ENCODE measurements around the gene RPL39L. TPM values are rescaled to one million over a fixed set of nuclear protein-coding genes. Genes with fewer than 3 reads are reported as not detected.
A peak's percentile ranks its signal among the peaks of the same experiment; 100 is the strongest.

Gene RPL39L
- total RNA-seq, 1 experiment from 2014 or later, result 35.6 TPM

- in situ Hi-C loops (cut with HindIII; ENCODE audit: low pct_unique_long_range_greater_than_20kb, low sequenced_read_pairs), result no loop called here
- DNase-seq (ENCODE audit: low read depth, low spot score), result no peak
Measured at GRCh38 chr3:187105700-187106099, 33.6 kb downstream of the RPL39L start.

GRCh38 chr3:187104933-187105332, 34.4 kb downstream of the RPL39L start:
- DNase-seq (ENCODE audit: low read depth, low spot score), result no peak
- in situ Hi-C loops (cut with HindIII; ENCODE audit: low pct_unique_long_range_greater_than_20kb, low sequenced_read_pairs), result no loop called here

DNA sequence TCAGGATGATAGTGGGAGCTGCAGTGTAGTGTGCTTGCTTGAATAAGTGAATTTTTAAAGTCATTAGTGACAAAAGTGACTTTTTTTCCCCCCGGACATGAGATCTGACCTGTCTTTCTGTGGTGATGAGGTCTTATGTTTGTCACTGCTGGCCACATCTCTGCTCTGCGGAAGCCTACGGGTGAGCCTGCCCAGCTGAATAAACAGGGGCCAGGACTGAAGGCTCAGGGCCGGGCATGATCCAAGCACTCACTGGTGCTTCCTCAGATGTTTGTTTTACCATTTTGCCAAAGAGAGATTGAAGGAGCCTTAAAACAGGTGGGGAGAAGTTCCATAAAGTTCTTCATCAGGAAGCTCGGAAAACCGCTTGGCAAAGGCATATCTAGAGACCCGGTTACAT, 35.0 kb downstream of the RPL39L start:
- no peak for DNase-seq (ENCODE audit: low read depth, low spot score)
- in situ Hi-C loops (cut with HindIII; ENCODE audit: low pct_unique_long_range_greater_than_20kb, low sequenced_read_pairs), result no loop called here

- DNase-seq (ENCODE audit: low read depth, low spot score), result no peak
- in situ Hi-C loops (cut with HindIII; ENCODE audit: low pct_unique_long_range_greater_than_20kb, low sequenced_read_pairs), result no loop called here
Measured at GRCh38 chr3:187103251-187103650, 36.0 kb downstream of the RPL39L start.

- no peak for DNase-seq (ENCODE audit: low read depth, low spot score)
- in situ Hi-C loops (cut with HindIII; ENCODE audit: low pct_unique_long_range_greater_than_20kb, low sequenced_read_pairs), result no loop called here
Measured at GRCh38 chr3:187102073-187102634, 37.1 kb downstream of the RPL39L start.

DNA sequence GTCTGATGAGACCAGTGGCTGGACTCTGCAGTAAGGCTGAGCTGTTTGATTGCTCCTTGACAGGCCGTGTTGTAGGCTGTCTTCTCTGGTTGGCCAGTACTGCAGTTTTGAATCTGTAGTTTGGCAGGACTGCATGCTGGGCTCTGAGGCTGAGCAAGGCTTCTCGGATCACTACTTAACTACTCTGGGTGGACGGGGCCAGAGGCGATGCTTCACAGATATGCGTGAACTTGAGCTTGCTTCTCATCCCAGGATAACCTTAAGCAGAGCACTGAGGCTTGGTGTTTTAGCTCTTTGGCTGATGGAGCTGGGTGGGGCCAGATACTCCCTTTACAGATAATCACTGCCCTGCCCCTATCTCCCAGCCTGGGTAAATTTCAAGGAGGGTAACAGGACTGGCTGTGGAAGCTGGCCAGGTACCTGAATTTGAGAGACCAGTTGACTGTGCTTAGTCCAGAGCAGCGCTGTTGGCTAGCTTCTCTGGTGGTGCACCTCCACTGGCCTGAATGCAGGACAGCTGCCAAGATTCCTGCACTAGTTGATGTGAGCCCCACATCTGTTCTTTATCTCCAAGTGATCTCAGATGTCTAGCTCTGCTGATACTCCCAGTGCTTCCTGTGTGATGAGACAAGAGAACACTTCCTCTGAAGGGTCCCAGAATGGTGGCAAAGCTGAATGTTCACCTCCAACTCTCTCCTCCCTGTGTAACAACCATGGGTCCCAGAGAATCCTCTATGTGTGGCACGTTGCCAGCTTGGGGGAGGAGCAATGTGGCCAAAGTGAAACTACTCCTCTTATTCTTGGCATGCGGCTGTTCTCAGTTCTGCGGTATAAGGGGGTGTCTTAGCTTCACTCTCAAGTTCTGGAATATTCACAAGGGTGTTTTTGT, 37.9 kb downstream of the RPL39L start:
- peak; percentile 79 for DNase-seq (ENCODE audit: low read depth, low spot score)
- in situ Hi-C loops (cut with HindIII; ENCODE audit: low pct_unique_long_range_greater_than_20kb, low sequenced_read_pairs), result no loop called here

DNA sequence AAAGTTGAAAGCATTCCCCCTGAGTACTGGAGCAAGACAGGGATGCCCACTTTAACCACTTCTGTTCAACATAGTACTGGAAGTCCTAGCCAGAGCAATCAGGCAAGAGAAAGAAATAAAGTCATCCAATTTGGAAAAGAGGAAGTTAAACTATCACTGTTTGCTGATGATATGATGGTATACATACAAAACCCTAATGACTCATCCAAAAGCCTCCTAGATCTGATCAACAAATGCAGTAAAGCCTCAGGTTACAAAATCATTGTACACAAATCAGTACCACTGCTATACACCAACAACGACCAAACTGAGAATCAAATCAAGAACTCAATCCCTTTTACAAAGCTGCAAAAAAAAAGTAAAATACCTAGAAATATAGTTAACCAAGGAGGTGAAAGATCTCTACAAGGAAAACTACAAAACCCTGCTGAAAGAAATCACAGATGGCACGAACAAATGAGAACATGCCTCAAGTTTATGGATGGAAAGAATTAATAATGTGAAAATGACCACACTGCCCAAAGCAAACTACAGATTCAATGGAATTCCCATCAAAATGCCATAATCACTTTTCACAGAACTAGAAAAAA, 40.3 kb downstream of the RPL39L start:
- DNase-seq (ENCODE audit: low read depth, low spot score), result no peak
- in situ Hi-C loops (cut with HindIII; ENCODE audit: low pct_unique_long_range_greater_than_20kb, low sequenced_read_pairs), result no loop called here

GRCh38 chr3:187093320-187093719, 46.0 kb downstream of the RPL39L start:
- in situ Hi-C loops (cut with HindIII; ENCODE audit: low pct_unique_long_range_greater_than_20kb, low sequenced_read_pairs), result no loop called here
- no peak for DNase-seq (ENCODE audit: low read depth, low spot score)

GRCh38 chr3:187088701-187089100, 50.6 kb downstream of the RPL39L start:
- in situ Hi-C loops (cut with HindIII; ENCODE audit: low pct_unique_long_range_greater_than_20kb, low sequenced_read_pairs), result no loop called here
- no peak for DNase-seq (ENCODE audit: low read depth, low spot score)

DNA sequence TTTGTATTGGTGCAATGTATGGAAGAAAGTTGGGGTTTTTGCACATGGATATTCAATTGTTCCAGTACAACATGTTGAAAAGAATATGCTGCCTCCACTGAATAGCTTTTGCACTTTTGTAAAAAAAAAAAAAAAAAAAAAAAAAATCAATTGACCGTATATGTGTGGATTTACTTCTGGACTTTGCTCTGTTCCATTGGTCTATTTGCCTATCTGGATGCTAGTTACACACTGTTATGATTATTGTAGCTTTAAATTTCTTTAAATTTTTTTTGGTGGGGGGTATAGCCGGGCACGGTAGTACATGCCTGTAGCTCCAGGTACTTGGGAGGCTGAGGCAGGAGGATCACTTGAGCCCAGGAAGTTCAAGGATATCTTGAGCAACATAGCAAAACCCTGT, 52.5 kb downstream of the RPL39L start:
- in situ Hi-C loops (cut with HindIII; ENCODE audit: low pct_unique_long_range_greater_than_20kb, low sequenced_read_pairs), result no loop called here
- no peak for DNase-seq (ENCODE audit: low read depth, low spot score)

DNA sequence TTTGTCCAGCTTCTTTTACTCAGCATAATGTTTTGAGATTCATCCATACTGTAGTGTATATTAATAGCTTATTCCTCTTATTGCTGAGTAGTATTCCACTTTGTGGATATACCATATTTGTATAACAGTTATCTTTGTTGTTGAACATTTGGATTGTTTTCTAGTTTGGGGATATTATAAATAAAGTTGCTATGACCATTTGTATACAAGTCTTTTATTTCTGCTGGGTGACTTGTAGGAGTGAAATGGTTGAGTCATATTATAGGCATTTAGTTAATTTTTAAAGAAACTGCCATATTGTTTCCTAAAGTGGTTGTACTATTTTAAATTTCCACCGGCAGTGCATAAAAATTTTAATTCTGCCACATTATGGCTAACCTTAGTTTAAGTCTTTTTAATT, 53.4 kb downstream of the RPL39L start:
- in situ Hi-C loops (cut with HindIII; ENCODE audit: low pct_unique_long_range_greater_than_20kb, low sequenced_read_pairs), result no loop called here

GRCh38 chr3:187085021-187085666, 54.2 kb downstream of the RPL39L start:
- in situ Hi-C loops (cut with HindIII; ENCODE audit: low pct_unique_long_range_greater_than_20kb, low sequenced_read_pairs), result no loop called here
- no peak for DNase-seq (ENCODE audit: low read depth, low spot score)

More for the DNA sequence above, 53.4 kb downstream of the RPL39L start:
- no peak for DNase-seq (ENCODE audit: low read depth, low spot score)

DNA sequence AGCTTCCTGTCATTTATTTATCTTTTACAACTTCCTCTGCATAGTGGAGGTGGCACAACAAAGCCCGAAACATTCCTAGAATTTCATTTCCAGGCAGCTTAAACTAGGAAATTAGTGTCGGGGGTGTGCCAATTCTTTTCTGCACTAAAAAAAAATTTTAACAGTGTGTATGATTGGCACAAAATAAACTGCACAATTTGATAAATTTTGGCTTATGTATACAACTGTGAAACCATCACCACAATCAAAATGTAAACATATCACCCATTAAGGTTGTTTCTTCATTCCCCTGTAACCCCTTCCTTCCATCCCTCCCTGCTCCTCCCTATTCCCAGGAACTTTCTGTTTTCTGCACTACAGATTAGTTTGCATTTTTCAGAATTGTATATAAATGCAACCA, 54.7 kb downstream of the RPL39L start:
- DNase-seq (ENCODE audit: low read depth, low spot score), result no peak
- in situ Hi-C loops (cut with HindIII; ENCODE audit: low pct_unique_long_range_greater_than_20kb, low sequenced_read_pairs), result no loop called here

- in situ Hi-C loops (cut with HindIII; ENCODE audit: low pct_unique_long_range_greater_than_20kb, low sequenced_read_pairs), result no loop called here
- no peak for DNase-seq (ENCODE audit: low read depth, low spot score)
Measured at GRCh38 chr3:187084126-187084525, 55.2 kb downstream of the RPL39L start.

GRCh38 chr3:187082758-187083375, 56.4 kb downstream of the RPL39L start:
- in situ Hi-C loops (cut with HindIII; ENCODE audit: low pct_unique_long_range_greater_than_20kb, low sequenced_read_pairs), result no loop called here
- DNase-seq (ENCODE audit: low read depth, low spot score), result no peak

GRCh38 chr3:187080799-187081450, 58.4 kb downstream of the RPL39L start:
- DNase-seq (ENCODE audit: low read depth, low spot score), result no peak
- in situ Hi-C loops (cut with HindIII; ENCODE audit: low pct_unique_long_range_greater_than_20kb, low sequenced_read_pairs), result no loop called here

Data from SK-MEL-5 (cell line).